DOHH2 (cell line): Measurements from ENCODE around the gene ZBED2.

Experiments used
- H3F3A ChIP-seq: fragments of 200-600 bp; sonication (generic), shearing (Covaris generic); 2 replicates; pipeline ENCODE4 v1.6.0; 2016; ENCODE audit warnings: antibody characterized with exemption, mild to moderate bottlenecking; ENCODE audit not compliant: control insufficient read depth, insufficient read depth
- H3K27ac ChIP-seq: fragments of 200-600 bp; sonication (generic); 2 replicates; pipeline ENCODE4 v1.5.1; 2014; ENCODE audit warnings: low read depth, mild to moderate bottlenecking, low read length, moderate library complexity
- H3K27me3 ChIP-seq: fragments of 200-600 bp; sonication (generic); 2 replicates; pipeline ENCODE4 v1.6.1; 2014; ENCODE audit warnings: mild to moderate bottlenecking, low read length, mixed read lengths; ENCODE audit not compliant: control insufficient read depth
- H3K36me3 ChIP-seq: fragments of 200-600 bp; sonication (generic); 2 replicates; pipeline ENCODE4 v1.6.1; 2014; ENCODE audit warnings: mild to moderate bottlenecking, low read length, moderate library complexity, mixed read lengths; ENCODE audit not compliant: control insufficient read depth
- H3K4me1 ChIP-seq: fragments of 200-600 bp; sonication (generic); 2 replicates; pipeline ENCODE4 v1.6.1; 2014; ENCODE audit warnings: mild to moderate bottlenecking, low read length, mixed read lengths; ENCODE audit not compliant: control insufficient read depth
- H3K4me2 ChIP-seq: fragments of 200-600 bp; sonication (generic); 2 replicates; pipeline ENCODE4 v1.6.0; 2014; ENCODE audit warnings: mild to moderate bottlenecking, low read length, moderate library complexity
- H3K4me3 ChIP-seq: fragments of 200-600 bp; sonication (generic); 2 replicates; pipeline ENCODE4 v1.5.1; 2014; ENCODE audit warnings: mild to moderate bottlenecking, low read length, mixed read lengths
- H3K79me2 ChIP-seq: fragments of 200-600 bp; sonication (generic); 2 replicates; pipeline ENCODE4 v1.6.1; 2014; ENCODE audit warnings: mild to moderate bottlenecking, low read length, mixed read lengths; ENCODE audit not compliant: control insufficient read depth
- H3K9me2 ChIP-seq: fragments of 200-600 bp; sonication (generic); replicated peaks from 2 replicates; pipeline ENCODE4 v1.6.1; 2014; ENCODE audit warnings: mild to moderate bottlenecking, low read length, mixed read lengths; ENCODE audit not compliant: control insufficient read depth
- H3K9me3 ChIP-seq: fragments of 200-600 bp; sonication (generic); 2 replicates; pipeline ENCODE4 v1.6.1; 2014; ENCODE audit warnings: antibody characterized with exemption, low read length, mixed read lengths; ENCODE audit not compliant: control insufficient read depth, insufficient read depth
- H4K20me1 ChIP-seq: fragments of 200-600 bp; sonication (generic); 2 replicates; pipeline ENCODE4 v1.6.0; 2014; ENCODE audit warnings: low read depth, mild to moderate bottlenecking, antibody characterized with exemption, low read length, moderate library complexity; ENCODE audit not compliant: control insufficient read depth, insufficient read depth
- EZH2phosphoT487 ChIP-seq: fragments of 200-600 bp; sonication (generic); IDR thresholded peaks from 2 replicates; pipeline ENCODE4 v1.6.1; 2017; ENCODE audit warnings: borderline replicate concordance, mild to moderate bottlenecking, antibody characterized with exemption, low read length, moderate library complexity, mixed read lengths
- TF ChIP-seq, protein P1 (sequence below): fragments of 200-600 bp; sonication (generic); IDR thresholded peaks from one replicate; pipeline ENCODE4 v1.5.1; 2014; ENCODE audit warnings: antibody characterized with exemption, mild to moderate bottlenecking, low read depth, low read length; ENCODE audit not compliant: poor library complexity, severe bottlenecking

Gene ZBED2

DNA sequence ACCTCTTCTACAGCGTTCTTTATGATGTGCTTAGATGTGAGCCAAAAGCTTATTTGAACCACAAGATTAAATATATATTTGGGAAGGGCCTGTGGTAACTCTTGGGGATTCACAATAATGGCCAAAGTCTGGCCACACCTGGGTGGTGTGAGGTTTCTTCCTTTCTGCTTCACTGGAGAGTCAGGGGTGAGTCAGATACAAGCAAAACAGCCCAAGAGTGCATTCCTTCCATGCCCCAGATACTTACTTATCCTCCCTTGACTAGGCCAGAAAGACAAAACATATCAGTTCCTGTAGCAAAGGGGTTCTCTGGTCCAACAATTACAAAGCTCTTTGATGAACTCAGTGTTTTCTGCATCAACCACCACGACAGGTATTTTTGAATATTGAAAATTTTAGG is 941 bp downstream of the ZBED2 start:
- Histone ChIP-seq H3K27me3 (no peaks in the 10 kb centered on the region; the same call in 1 of the 2 replicates), H4K20me1 (no peaks in the 10 kb centered on the region), H3K79me2 (no peaks in the 10 kb centered on the region), H3F3A (no peaks in the 10 kb centered on the region), H3K27ac (no peak overlapping the region), H3K4me2 (no peak overlapping the region), H3K4me3 (no peak overlapping the region), H3K36me3 (no peaks in the 10 kb centered on the region), H3K9me3 (no peaks in the 10 kb centered on the region), H3K4me1 (no peaks in the 10 kb centered on the region), H3K9me2 (no peaks in the 10 kb centered on the region)
- TF ChIP-seq, protein P1, sequence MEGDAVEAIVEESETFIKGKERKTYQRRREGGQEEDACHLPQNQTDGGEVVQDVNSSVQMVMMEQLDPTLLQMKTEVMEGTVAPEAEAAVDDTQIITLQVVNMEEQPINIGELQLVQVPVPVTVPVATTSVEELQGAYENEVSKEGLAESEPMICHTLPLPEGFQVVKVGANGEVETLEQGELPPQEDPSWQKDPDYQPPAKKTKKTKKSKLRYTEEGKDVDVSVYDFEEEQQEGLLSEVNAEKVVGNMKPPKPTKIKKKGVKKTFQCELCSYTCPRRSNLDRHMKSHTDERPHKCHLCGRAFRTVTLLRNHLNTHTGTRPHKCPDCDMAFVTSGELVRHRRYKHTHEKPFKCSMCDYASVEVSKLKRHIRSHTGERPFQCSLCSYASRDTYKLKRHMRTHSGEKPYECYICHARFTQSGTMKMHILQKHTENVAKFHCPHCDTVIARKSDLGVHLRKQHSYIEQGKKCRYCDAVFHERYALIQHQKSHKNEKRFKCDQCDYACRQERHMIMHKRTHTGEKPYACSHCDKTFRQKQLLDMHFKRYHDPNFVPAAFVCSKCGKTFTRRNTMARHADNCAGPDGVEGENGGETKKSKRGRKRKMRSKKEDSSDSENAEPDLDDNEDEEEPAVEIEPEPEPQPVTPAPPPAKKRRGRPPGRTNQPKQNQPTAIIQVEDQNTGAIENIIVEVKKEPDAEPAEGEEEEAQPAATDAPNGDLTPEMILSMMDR: no peak
- TF ChIP-seq EZH2phosphoT487: no peak

DNA sequence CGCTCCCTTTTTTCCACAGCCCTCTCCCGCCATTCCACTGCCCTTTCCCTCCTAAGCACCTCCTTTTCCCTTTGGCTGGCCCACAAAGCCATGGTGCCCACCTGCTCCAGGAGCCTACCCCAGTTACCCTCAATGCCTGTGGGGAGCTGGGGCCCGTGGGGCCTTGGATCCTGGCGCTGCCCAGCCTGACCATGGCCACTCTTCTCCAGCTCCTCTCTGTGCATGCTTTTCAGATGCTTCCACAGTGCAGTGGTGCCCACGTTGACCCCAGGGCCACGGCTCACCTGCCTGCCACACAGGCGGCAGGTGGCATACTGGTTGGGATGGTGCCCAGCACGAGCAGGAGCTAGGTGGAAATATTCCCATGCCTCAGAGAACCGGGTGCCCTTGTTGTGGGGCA is 1.5 kb downstream of the ZBED2 start:
- Histone ChIP-seq H4K20me1 (no peaks in the 10 kb centered on the region), H3K79me2 (no peaks in the 10 kb centered on the region), H3F3A (no peaks in the 10 kb centered on the region), H3K27me3 (no peaks in the 10 kb centered on the region; the same call in 1 of the 2 replicates), H3K36me3 (no peaks in the 10 kb centered on the region), H3K4me2 (no peak overlapping the region), H3K4me1 (no peaks in the 10 kb centered on the region), H3K9me3 (no peaks in the 10 kb centered on the region), H3K9me2 (no peaks in the 10 kb centered on the region), H3K4me3 (no peak overlapping the region), H3K27ac (no peak overlapping the region)
- no peak for TF ChIP-seq EZH2phosphoT487
- TF ChIP-seq, protein P1: no peak

DNA sequence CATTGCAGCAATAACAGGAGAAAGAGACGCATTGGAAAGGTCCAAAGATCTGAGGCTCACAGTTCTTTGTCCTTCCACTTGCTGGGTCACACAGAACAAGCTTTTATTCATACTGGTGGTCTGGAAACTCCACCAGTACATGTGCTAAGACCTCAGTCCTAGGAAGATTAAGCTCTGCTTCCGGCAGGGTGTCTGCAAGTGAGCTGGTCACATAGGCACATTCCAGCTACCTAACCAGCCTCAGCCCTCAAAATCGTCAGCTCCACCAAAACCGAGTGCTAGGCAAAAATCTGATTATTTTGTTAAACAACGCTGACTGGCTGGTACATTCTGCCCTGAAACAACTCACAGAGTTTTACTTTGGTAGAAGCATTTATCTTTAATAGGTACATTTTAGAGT is 2.2 kb downstream of the ZBED2 start:
- no peaks in the 10 kb centered on the region for H3F3A ChIP-seq
- H3K79me2 ChIP-seq: no peaks in the 10 kb centered on the region
- no peak overlapping the region for H3K4me2 ChIP-seq
- no peak overlapping the region for H3K27ac ChIP-seq
- H4K20me1 ChIP-seq: no peaks in the 10 kb centered on the region
- no peaks in the 10 kb centered on the region for H3K9me3 ChIP-seq
- TF ChIP-seq, protein P1: no peak
- no peak for TF ChIP-seq EZH2phosphoT487
- no peaks in the 10 kb centered on the region for H3K4me1 ChIP-seq
- no peaks in the 10 kb centered on the region for H3K36me3 ChIP-seq
- no peaks in the 10 kb centered on the region for H3K9me2 ChIP-seq
- no peak overlapping the region for H3K4me3 ChIP-seq
- H3K27me3 ChIP-seq: no peaks in the 10 kb centered on the region; the same call in 1 of the 2 replicates
